Measurements from ENCODE around the gene ARHGEF7.

GRCh38 chr13:111318386-111318785 is 203.3 kb downstream of the ARHGEF7 start:
- no peak for TF ChIP-seq CTCF (IDR thresholded peaks at IDR 0.05; ENCODE audit: poor library complexity)
- no peak for TF ChIP-seq EZH2phosphoT487 (IDR thresholded peaks at IDR 0.05; ENCODE audit: low read depth, severe bottlenecking, unreplicated experiment)
- TF ChIP-seq EZH2 (IDR thresholded peaks at IDR 0.05; ENCODE audit: borderline replicate concordance), result no peak
